ENCODE results near the gene GPR65.

DNA sequence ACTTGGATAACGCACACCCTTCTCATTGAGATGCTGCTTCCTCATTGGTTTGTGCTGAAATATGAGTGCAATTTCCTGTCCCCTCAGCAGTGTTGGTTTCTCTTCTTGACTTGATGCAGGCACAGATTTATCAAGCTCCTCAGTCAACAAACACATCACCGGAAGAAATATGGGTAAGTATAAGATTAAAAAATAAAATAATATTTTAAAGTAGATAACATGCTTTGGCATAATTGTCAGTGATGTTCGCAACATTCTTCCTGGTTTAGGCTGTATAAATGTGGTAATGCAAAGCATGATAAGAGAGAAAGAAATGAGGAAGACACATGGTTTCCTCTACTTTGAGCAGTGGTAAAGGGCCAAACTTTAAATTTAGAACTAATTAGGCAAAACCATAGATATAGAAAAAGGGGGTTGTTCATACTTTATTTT lies at the start of gene GPR65:
- TF ChIP-seq, protein P1, sequence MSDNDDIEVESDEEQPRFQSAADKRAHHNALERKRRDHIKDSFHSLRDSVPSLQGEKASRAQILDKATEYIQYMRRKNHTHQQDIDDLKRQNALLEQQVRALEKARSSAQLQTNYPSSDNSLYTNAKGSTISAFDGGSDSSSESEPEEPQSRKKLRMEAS (IDR thresholded peaks at IDR 0.05; ENCODE audit: low read depth, low read length): no peak
- TF ChIP-seq, protein P2, sequence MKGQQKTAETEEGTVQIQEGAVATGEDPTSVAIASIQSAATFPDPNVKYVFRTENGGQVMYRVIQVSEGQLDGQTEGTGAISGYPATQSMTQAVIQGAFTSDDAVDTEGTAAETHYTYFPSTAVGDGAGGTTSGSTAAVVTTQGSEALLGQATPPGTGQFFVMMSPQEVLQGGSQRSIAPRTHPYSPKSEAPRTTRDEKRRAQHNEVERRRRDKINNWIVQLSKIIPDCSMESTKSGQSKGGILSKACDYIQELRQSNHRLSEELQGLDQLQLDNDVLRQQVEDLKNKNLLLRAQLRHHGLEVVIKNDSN (IDR thresholded peaks at IDR 0.05; ENCODE audit: borderline replicate concordance, extremely low read length, insufficient read depth, low read depth, low read length): no peak
- TF ChIP-seq, protein P3, sequence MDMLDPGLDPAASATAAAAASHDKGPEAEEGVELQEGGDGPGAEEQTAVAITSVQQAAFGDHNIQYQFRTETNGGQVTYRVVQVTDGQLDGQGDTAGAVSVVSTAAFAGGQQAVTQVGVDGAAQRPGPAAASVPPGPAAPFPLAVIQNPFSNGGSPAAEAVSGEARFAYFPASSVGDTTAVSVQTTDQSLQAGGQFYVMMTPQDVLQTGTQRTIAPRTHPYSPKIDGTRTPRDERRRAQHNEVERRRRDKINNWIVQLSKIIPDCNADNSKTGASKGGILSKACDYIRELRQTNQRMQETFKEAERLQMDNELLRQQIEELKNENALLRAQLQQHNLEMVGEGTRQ (IDR thresholded peaks at IDR 0.05; ENCODE audit: borderline replicate concordance, low read depth, low read length): no peak; the same call in 1 of the 2 replicates
- TF ChIP-seq CBFB (IDR thresholded peaks at IDR 0.05; ENCODE audit: low read depth) (0 out of 2 replicates have a peak, but pooled peaks have one; percentile 56), MYC (IDR thresholded peaks at IDR 0.05; ENCODE audit: insufficient read depth, insufficient read length, insufficient replicate concordance, low read length, severe bottlenecking) (no peak), TAF1 (IDR thresholded peaks at IDR 0.05; ENCODE audit: borderline replicate concordance, low read depth, low read length) (peak; percentile 79), SPI1 (IDR thresholded peaks at IDR 0.05; ENCODE audit: borderline replicate concordance, insufficient read depth, low read depth, low read length) (no peak; the same call in 1 of the 2 replicates)
- TF ChIP-seq, protein P4, sequence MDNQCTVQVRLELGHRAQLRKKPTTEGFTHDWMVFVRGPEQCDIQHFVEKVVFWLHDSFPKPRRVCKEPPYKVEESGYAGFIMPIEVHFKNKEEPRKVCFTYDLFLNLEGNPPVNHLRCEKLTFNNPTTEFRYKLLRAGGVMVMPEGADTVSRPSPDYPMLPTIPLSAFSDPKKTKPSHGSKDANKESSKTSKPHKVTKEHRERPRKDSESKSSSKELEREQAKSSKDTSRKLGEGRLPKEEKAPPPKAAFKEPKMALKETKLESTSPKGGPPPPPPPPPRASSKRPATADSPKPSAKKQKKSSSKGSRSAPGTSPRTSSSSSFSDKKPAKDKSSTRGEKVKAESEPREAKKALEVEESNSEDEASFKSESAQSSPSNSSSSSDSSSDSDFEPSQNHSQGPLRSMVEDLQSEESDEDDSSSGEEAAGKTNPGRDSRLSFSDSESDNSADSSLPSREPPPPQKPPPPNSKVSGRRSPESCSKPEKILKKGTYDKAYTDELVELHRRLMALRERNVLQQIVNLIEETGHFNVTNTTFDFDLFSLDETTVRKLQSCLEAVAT (IDR thresholded peaks at IDR 0.05): peak; percentile 50
- TF ChIP-seq, protein P5, sequence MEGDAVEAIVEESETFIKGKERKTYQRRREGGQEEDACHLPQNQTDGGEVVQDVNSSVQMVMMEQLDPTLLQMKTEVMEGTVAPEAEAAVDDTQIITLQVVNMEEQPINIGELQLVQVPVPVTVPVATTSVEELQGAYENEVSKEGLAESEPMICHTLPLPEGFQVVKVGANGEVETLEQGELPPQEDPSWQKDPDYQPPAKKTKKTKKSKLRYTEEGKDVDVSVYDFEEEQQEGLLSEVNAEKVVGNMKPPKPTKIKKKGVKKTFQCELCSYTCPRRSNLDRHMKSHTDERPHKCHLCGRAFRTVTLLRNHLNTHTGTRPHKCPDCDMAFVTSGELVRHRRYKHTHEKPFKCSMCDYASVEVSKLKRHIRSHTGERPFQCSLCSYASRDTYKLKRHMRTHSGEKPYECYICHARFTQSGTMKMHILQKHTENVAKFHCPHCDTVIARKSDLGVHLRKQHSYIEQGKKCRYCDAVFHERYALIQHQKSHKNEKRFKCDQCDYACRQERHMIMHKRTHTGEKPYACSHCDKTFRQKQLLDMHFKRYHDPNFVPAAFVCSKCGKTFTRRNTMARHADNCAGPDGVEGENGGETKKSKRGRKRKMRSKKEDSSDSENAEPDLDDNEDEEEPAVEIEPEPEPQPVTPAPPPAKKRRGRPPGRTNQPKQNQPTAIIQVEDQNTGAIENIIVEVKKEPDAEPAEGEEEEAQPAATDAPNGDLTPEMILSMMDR (IDR thresholded peaks at IDR 0.05 in 2 of 3, conservative IDR thresholded peaks at IDR 0.05 in 1 of 3; ENCODE audit: control insufficient read depth in 2 of 3, extremely low read depth in 1 of 3, insufficient read depth in 1 of 3, low read depth in 3 of 3, low read length in 3 of 3): no peak
- TF ChIP-seq, protein P6, sequence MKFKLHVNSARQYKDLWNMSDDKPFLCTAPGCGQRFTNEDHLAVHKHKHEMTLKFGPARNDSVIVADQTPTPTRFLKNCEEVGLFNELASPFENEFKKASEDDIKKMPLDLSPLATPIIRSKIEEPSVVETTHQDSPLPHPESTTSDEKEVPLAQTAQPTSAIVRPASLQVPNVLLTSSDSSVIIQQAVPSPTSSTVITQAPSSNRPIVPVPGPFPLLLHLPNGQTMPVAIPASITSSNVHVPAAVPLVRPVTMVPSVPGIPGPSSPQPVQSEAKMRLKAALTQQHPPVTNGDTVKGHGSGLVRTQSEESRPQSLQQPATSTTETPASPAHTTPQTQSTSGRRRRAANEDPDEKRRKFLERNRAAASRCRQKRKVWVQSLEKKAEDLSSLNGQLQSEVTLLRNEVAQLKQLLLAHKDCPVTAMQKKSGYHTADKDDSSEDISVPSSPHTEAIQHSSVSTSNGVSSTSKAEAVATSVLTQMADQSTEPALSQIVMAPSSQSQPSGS (IDR thresholded peaks at IDR 0.05; ENCODE audit: low read length): no peak

Measured in GM12878 (cell line).